Endothelial cell of umbilical vein (primary cell): ENCODE results near the gene ABCC4. TPM values are rescaled to one million over a fixed set of nuclear protein-coding genes. Genes with fewer than 3 reads are reported as not detected.

Experiments used
- BruUV-seq: library from RNA; stranded (reverse); fragments of 400-500 nt; replicated peaks from 2 replicates; lab custom pipeline; 2021; lab: Mats Ljungman, UMichigan
- CTCF ChIA-PET: fragments of 300-600, 350-600 bp; sonication (Branson Sonifier 250); formaldehyde crosslinking; loops from one replicate; lab custom pipeline; 2021; ENCODE audit warnings: antibody characterized with exemption, inconsistent platforms; lab: Charles Lee
- POLR2A ChIA-PET: fragments of 300-600, 350-600 bp; sonication (Branson Sonifier 250); formaldehyde crosslinking; loops from one replicate; lab custom pipeline; 2021; ENCODE audit warnings: antibody characterized with exemption, inconsistent platforms; lab: Charles Lee
- DNase-seq: peaks from one replicate; pipeline ENCODE4 v3.0.0-alpha.2; 2011; ENCODE audit warnings: low read depth, low spot score
- FAIRE-seq: peaks from 2 replicates; lab custom pipeline; 2011; peaks lifted over from hg19 to GRCh38; lab: Jason Lieb, UNC
- H2AFZ ChIP-seq: 2 replicates; pipeline ENCODE4 v1.6.0; 2012; ENCODE audit warnings: low read depth, low read length, control low read depth, inconsistent platforms
- H3K27ac ChIP-seq: 2 replicates; pipeline ENCODE4 v1.5.1; 2011; ENCODE audit warnings: low read depth, mild to moderate bottlenecking, control low read depth, low read length, moderate library complexity; ENCODE audit not compliant: insufficient read depth
- H3K27me3 ChIP-seq, 2 experiments: 2 replicates each; pipeline versions ENCODE4 v1.6.0 to v1.6.1; 2011; ENCODE audit warnings: low read length in 2 of 2, mixed read lengths in 1 of 2; ENCODE audit not compliant: control insufficient read depth in 2 of 2, insufficient read depth in 2 of 2
- H3K36me3 ChIP-seq, 2 experiments: 2 replicates in 1 of 2; 3 replicates in 1 of 2; pipeline ENCODE4 v1.5.1; 2011; ENCODE audit warnings: low read length in 2 of 2, mild to moderate bottlenecking in 1 of 2, moderate library complexity in 1 of 2; ENCODE audit not compliant: control insufficient read depth in 2 of 2, insufficient read depth in 2 of 2; ENCODE audit errors: extremely low read depth in 1 of 2
- H3K4me1 ChIP-seq: 3 replicates; pipeline ENCODE4 v1.5.1; 2011; ENCODE audit warnings: mild to moderate bottlenecking, low read length; ENCODE audit not compliant: control insufficient read depth, insufficient read depth; ENCODE audit errors: extremely low read depth
- H3K4me2 ChIP-seq: 2 replicates; pipeline ENCODE4 v1.6.1; 2011; ENCODE audit warnings: low read length, control low read depth, mixed read lengths; ENCODE audit not compliant: insufficient read depth
- H3K4me3 ChIP-seq, 3 experiments: fragments of 200-600 bp in 1 of 3; sonication (generic), shearing (Covaris generic) in 1 of 3; replicated peaks in 1 of 3; 2 replicates each; pipeline ENCODE4 v1.5.1; 2011 to 2016; ENCODE audit warnings: control low read depth in 3 of 3, low read length in 3 of 3, mild to moderate bottlenecking in 2 of 3, inconsistent platforms in 1 of 3, low read depth in 1 of 3, moderate library complexity in 1 of 3; ENCODE audit not compliant: insufficient read depth in 1 of 3
- H3K79me2 ChIP-seq: 2 replicates; pipeline ENCODE4 v1.6.0; 2012; ENCODE audit warnings: low read length, inconsistent platforms; ENCODE audit not compliant: control insufficient read depth, insufficient read depth
- H3K9ac ChIP-seq: replicated peaks from 2 replicates; pipeline ENCODE3; 2011; ENCODE audit warnings: low read length, control low read depth; ENCODE audit not compliant: insufficient read depth; ENCODE audit errors: extremely low read depth
- H3K9me1 ChIP-seq: replicated peaks from 3 replicates; pipeline ENCODE4 v1.6.0; 2011; ENCODE audit warnings: mild to moderate bottlenecking, low read length; ENCODE audit not compliant: control insufficient read depth, insufficient read depth; ENCODE audit errors: extremely low read depth
- H3K9me3 ChIP-seq: replicated peaks from 2 replicates; pipeline ENCODE4 v1.5.1; 2012; ENCODE audit warnings: low read length, inconsistent platforms; ENCODE audit not compliant: control insufficient read depth, insufficient read depth
- H4K20me1 ChIP-seq: replicated peaks from 2 replicates; pipeline ENCODE3; 2011; ENCODE audit warnings: mild to moderate bottlenecking, low read length; ENCODE audit not compliant: control insufficient read depth, insufficient read depth; ENCODE audit errors: extremely low read depth
- CTCF ChIP-seq, 2 donors: IDR thresholded peaks; 1 replicate in 1 of 2; 2 replicates in 1 of 2; pipeline ENCODE4 v1.5.1; 2011; ENCODE audit warnings: low read length in 2 of 2, mild to moderate bottlenecking in 2 of 2, moderate library complexity in 2 of 2, control low read depth in 1 of 2, inconsistent platforms in 1 of 2, low read depth in 1 of 2; ENCODE audit not compliant: insufficient read depth in 1 of 2; ENCODE audit errors: extremely low read depth in 1 of 2
- EZH2 ChIP-seq: IDR thresholded peaks from 2 replicates; pipeline ENCODE4 v1.6.1; 2012; ENCODE audit warnings: borderline replicate concordance, low read depth, mild to moderate bottlenecking, moderate library complexity, low read length, inconsistent platforms; ENCODE audit not compliant: severe bottlenecking
- FOS ChIP-seq: IDR thresholded peaks from 2 replicates; pipeline ENCODE4 v1.6.1; 2011; ENCODE audit warnings: mild to moderate bottlenecking, low read length, moderate library complexity, borderline replicate concordance; ENCODE audit not compliant: insufficient read depth
- GATA2 ChIP-seq: IDR thresholded peaks from 2 replicates; pipeline ENCODE4 v1.7.0; 2011; ENCODE audit warnings: low read depth, mild to moderate bottlenecking, moderate library complexity, mixed read lengths, low read length; ENCODE audit not compliant: insufficient read length, insufficient read depth
- JUN ChIP-seq: IDR thresholded peaks from 2 replicates; pipeline ENCODE4 v1.6.1; 2011; ENCODE audit warnings: borderline replicate concordance, low read depth; ENCODE audit not compliant: insufficient read length, insufficient read depth
- MAX ChIP-seq: IDR thresholded peaks from 2 replicates; pipeline ENCODE4 v1.6.1; 2011; ENCODE audit not compliant: insufficient read depth, insufficient read length
- MYC ChIP-seq: IDR thresholded peaks from one replicate; pipeline ENCODE4 v1.6.1; 2011; ENCODE audit warnings: mild to moderate bottlenecking, low read depth, low read length
- POLR2A ChIP-seq: IDR thresholded peaks from 2 replicates; pipeline ENCODE4 v1.6.1; 2012; ENCODE audit warnings: low read depth, mild to moderate bottlenecking, control low read depth, low read length
- POLR2AphosphoS5 ChIP-seq: IDR thresholded peaks from 2 replicates; pipeline ENCODE4 v1.6.1; 2012; ENCODE audit warnings: low read depth, mild to moderate bottlenecking, control low read depth, low read length, moderate library complexity; ENCODE audit not compliant: insufficient read depth
- dilution Hi-C: fragments of 300-500 bp; cut with MboI; formaldehyde crosslinking; loops from one replicate; pipeline ENCODE4 v1.15.0; 2019; ENCODE audit warnings: low sequenced_read_pairs; ENCODE audit not compliant: extremely low pct_ligation_motif_present
- intact Hi-C: fragments of 100-400 bp; cut with micrococcal nuclease; formaldehyde crosslinking; loops from one replicate; pipeline ENCODE4 v1.10.0; 2022
- polyA plus RNA-seq, 4 experiments: library from polyadenylated mRNA; depleted of rRNA in 3 of 4; stranded (reverse) in 3 of 4; unstranded in 1 of 4; fragments of >200 nt; gene quantifications; 2 replicates each; pipeline versions ENCODE4 v1.2.1 to v1.2.3, GENCODE V29; 2011 to 2012; ENCODE audit warnings: missing spikeins in 1 of 4
- total RNA-seq: library from RNA; stranded (reverse); gene quantifications from 2 replicates; pipeline ENCODE4 v1.2.3, GENCODE V29; 2021

ABCC4 gene
- total and polyA plus RNA-seq, 2 donors (not counting 3 experiments of a cell fraction or from before 2014, with no cell fraction given): 9.2 to 15.9 TPM

- peaks cover 25% of the 10 kb centered on the region for H3K4me1 ChIP-seq
- H3K9ac ChIP-seq: no peak overlapping the region
- H3K9me1 ChIP-seq: no peaks in the 10 kb centered on the region
- no peaks in the 10 kb centered on the region for H3K36me3 ChIP-seq
- H3K9me3 ChIP-seq: no peaks in the 10 kb centered on the region
- no peak overlapping the region for H2AFZ ChIP-seq
- DNase-seq: no peak
- ChIA-PET POLR2A (no interaction called here), CTCF (interaction anchor here (1.2 to 2.0 kb wide), 3 partner anchors 10 to 121 kb away, joined by 3 to 7 read pairs (median 3); no protein-coding TSS in a partner anchor)
- no peak overlapping the region for H3K4me3 ChIP-seq
- H3K79me2 ChIP-seq: peaks cover 8% of the 10 kb centered on the region
- H3K27ac ChIP-seq: no peak overlapping the region
- no peaks in the 10 kb centered on the region for H3K27me3 ChIP-seq
- dilution Hi-C loops (no loop called here), intact Hi-C loops (no loop called here)
- H4K20me1 ChIP-seq: no peaks in the 10 kb centered on the region
- FAIRE-seq: no peak
- no TSS peak for BruUV-seq
- no peak overlapping the region for H3K4me2 ChIP-seq
- TF ChIP-seq POLR2AphosphoS5: no peak
- no peak for TF ChIP-seq FOS
- no peak for TF ChIP-seq POLR2A
- TF ChIP-seq MAX: no peak
- no peak for TF ChIP-seq CTCF (IDR thresholded peaks at IDR 0.05; ENCODE audit: extremely low read depth in 1 of 2, insufficient read depth in 1 of 2, low read depth in 1 of 2, low read length in 2 of 2)
- no peak for TF ChIP-seq GATA2
- TF ChIP-seq JUN: no peak
- no peak for TF ChIP-seq MYC
- no peak for TF ChIP-seq EZH2
Measured at GRCh38 chr13:95260031-95260525, 41.2 kb downstream of the ABCC4 start.
